ENCODE measurements around the gene REG3G. TPM values are rescaled to one million over a fixed set of nuclear protein-coding genes. Genes with fewer than 3 reads are reported as not detected.

The REG3G gene
- total and polyA plus RNA-seq, 2 of the 4 experiments (the other 2 are of a cell fraction): not detected

Other genes with a start within 250 kb of the REG3G start
- gene REG1B, start 62.3 kb downstream of the REG3G start, total RNA-seq (2012; rRNA removed): not detected in 2 replicates
- gene REG1B, start 62.3 kb downstream of the REG3G start, polyA plus RNA-seq (2012; rRNA removed): not detected in 2 replicates
- gene REG1A, start 94.8 kb downstream of the REG3G start, total RNA-seq (2012; rRNA removed): not detected in 2 replicates
- not detected in 2 replicates for gene REG1A, start 94.8 kb downstream of the REG3G start, polyA plus RNA-seq (2012; rRNA removed)
- gene REG3A, start 134.1 kb downstream of the REG3G start, total RNA-seq (2012; rRNA removed): not detected in 2 replicates
- gene REG3A, start 134.1 kb downstream of the REG3G start, polyA plus RNA-seq (2012; rRNA removed): not detected in 2 replicates

Measured in IMR-90 (cell line).